Measurements from ENCODE around the gene TRIM46. TPM values are rescaled to one million over a fixed set of nuclear protein-coding genes. Genes with fewer than 3 reads are reported as not detected.
A peak's percentile ranks its signal among the peaks of the same experiment; 100 is the strongest.

Gene TRIM46
- total and polyA plus RNA-seq, 9 of the 15 experiments (the other 6 are each of a cell fraction or from before 2014, with no cell fraction given) = 0.05 to 0.60 (median 0.16) TPM; not detected in 3

- no peak for TF ChIP-seq FUS (optimal IDR thresholded peaks at IDR 0.05; ENCODE audit: low read depth, low read length)
- TF ChIP-seq KHSRP (IDR thresholded peaks at IDR 0.05) = no peak; the same call in 1 of the 2 replicates
- TF ChIP-seq MAFG (tag; conservative IDR thresholded peaks at IDR 0.05) = no peak
- no peak for TF ChIP-seq ILF3 (IDR thresholded peaks at IDR 0.05; ENCODE audit: borderline replicate concordance)
- no peak for TF ChIP-seq PTBP1 (IDR thresholded peaks at IDR 0.05; ENCODE audit: low read depth, low read length)
- no peak for TF ChIP-seq ZNF263 (CRISPR knock-in tag; IDR thresholded peaks at IDR 0.05; ENCODE audit: borderline replicate concordance)
- TF ChIP-seq RB1 (IDR thresholded peaks at IDR 0.05; ENCODE audit: low read depth) = peak; percentile 98
- no peak for TF ChIP-seq LARP7 (IDR thresholded peaks at IDR 0.05)
- TF ChIP-seq E2F1 (CRISPR knock-in tag; IDR thresholded peaks at IDR 0.05) = peak; percentile 89
- no peak for TF ChIP-seq ZNF778 (CRISPR knock-in tag; IDR thresholded peaks at IDR 0.05)
- TF ChIP-seq, protein P1, sequence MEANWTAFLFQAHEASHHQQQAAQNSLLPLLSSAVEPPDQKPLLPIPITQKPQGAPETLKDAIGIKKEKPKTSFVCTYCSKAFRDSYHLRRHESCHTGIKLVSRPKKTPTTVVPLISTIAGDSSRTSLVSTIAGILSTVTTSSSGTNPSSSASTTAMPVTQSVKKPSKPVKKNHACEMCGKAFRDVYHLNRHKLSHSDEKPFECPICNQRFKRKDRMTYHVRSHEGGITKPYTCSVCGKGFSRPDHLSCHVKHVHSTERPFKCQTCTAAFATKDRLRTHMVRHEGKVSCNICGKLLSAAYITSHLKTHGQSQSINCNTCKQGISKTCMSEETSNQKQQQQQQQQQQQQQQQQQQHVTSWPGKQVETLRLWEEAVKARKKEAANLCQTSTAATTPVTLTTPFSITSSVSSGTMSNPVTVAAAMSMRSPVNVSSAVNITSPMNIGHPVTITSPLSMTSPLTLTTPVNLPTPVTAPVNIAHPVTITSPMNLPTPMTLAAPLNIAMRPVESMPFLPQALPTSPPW (CRISPR knock-in tag; IDR thresholded peaks at IDR 0.05) = peak; percentile 86
- TF ChIP-seq, protein P2, sequence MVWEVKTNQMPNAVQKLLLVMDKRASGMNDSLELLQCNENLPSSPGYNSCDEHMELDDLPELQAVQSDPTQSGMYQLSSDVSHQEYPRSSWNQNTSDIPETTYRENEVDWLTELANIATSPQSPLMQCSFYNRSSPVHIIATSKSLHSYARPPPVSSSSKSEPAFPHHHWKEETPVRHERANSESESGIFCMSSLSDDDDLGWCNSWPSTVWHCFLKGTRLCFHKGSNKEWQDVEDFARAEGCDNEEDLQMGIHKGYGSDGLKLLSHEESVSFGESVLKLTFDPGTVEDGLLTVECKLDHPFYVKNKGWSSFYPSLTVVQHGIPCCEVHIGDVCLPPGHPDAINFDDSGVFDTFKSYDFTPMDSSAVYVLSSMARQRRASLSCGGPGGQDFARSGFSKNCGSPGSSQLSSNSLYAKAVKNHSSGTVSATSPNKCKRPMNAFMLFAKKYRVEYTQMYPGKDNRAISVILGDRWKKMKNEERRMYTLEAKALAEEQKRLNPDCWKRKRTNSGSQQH (CRISPR knock-in tag; IDR thresholded peaks at IDR 0.05) = 0 out of 2 replicates have a peak, but pooled peaks have one; percentile 58
- TF ChIP-seq, protein P3, sequence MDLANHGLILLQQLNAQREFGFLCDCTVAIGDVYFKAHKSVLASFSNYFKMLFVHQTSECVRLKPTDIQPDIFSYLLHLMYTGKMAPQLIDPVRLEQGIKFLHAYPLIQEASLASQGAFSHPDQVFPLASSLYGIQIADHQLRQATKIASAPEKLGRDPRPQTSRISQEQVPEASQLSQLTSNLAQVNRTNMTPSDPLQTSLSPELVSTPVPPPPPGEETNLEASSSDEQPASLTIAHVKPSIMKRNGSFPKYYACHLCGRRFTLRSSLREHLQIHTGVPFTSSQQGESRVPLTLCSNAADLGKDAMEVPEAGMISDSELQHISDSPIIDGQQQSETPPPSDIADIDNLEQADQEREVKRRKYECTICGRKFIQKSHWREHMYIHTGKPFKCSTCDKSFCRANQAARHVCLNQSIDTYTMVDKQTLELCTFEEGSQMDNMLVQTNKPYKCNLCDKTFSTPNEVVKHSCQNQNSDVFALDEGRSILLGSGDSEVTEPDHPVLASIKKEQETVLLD (IDR thresholded peaks at IDR 0.05) = peak; percentile 94
- no peak for TF ChIP-seq EZH2 (IDR thresholded peaks at IDR 0.05; ENCODE audit: borderline replicate concordance, low read depth, low read length)
- TF ChIP-seq TEAD4 (IDR thresholded peaks at IDR 0.05; ENCODE audit: low read length) = 0 out of 2 replicates have a peak, but pooled peaks have one; percentile 4
- no peak for TF ChIP-seq TEAD4 (CRISPR knock-in tag; IDR thresholded peaks at IDR 0.05; ENCODE audit: borderline replicate concordance)
- no peak for TF ChIP-seq CBFB (CRISPR knock-in tag; IDR thresholded peaks at IDR 0.05)
- TF ChIP-seq DMBX1 (CRISPR knock-in tag; IDR thresholded peaks at IDR 0.05; ENCODE audit: borderline replicate concordance) = no peak
- TF ChIP-seq, protein P4, sequence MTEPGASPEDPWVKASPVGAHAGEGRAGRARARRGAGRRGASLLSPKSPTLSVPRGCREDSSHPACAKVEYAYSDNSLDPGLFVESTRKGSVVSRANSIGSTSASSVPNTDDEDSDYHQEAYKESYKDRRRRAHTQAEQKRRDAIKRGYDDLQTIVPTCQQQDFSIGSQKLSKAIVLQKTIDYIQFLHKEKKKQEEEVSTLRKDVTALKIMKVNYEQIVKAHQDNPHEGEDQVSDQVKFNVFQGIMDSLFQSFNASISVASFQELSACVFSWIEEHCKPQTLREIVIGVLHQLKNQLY (CRISPR knock-in tag; conservative IDR thresholded peaks at IDR 0.05) = no peak
- TF ChIP-seq ZNF232 (CRISPR knock-in tag; IDR thresholded peaks at IDR 0.05) = peak; percentile 37; the same call in 1 of the 2 replicates
- TF ChIP-seq ZNF12 (CRISPR knock-in tag; IDR thresholded peaks at IDR 0.05) = no peak
- TF ChIP-seq LEF1 (IDR thresholded peaks at IDR 0.05) = peak; percentile 56; the same call in 1 of the 2 replicates
- TF ChIP-seq STAG1 (CRISPR knock-in tag; IDR thresholded peaks at IDR 0.05; ENCODE audit: borderline replicate concordance) = no peak
These were observed 53.8 kb downstream of the TRIM46 start (continued) for GRCh38 chr1:155227261-155228095.
